NB4 (cell line): ENCODE data around the gene ITGA8.

Experiments
- DNase-seq: peaks from one replicate; pipeline ENCODE4 v3.0.0; 2010; ENCODE audit warnings: low read depth
- H3K4me3 ChIP-seq: one replicate; pipeline ENCODE4 v1.5.1; 2011; ENCODE audit warnings: mild to moderate bottlenecking, low read depth, low read length, moderate library complexity
- CTCF ChIP-seq: IDR thresholded peaks from one replicate; pipeline ENCODE4 v1.5.1; 2012; ENCODE audit warnings: low read depth, low read length
- MYC ChIP-seq: IDR thresholded peaks from 2 replicates; pipeline ENCODE4 v1.6.1; 2011; ENCODE audit warnings: low read depth, low read length
- POLR2A ChIP-seq: IDR thresholded peaks from 2 replicates; pipeline ENCODE4 v1.6.1; 2011; ENCODE audit warnings: mild to moderate bottlenecking; ENCODE audit not compliant: insufficient read length; ENCODE audit errors: extremely low read depth
- TF ChIP-seq, protein P1 (sequence below): IDR thresholded peaks from 2 replicates; pipeline ENCODE4 v1.6.1; 2011; ENCODE audit warnings: low read depth, low read length

ITGA8 gene

GRCh38 chr10:15603446-15604011, 116.2 kb downstream of the ITGA8 start:
- no peak for DNase-seq
- no peak overlapping the region for H3K4me3 ChIP-seq
- TF ChIP-seq, protein P1, sequence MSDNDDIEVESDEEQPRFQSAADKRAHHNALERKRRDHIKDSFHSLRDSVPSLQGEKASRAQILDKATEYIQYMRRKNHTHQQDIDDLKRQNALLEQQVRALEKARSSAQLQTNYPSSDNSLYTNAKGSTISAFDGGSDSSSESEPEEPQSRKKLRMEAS, result no peak
- no peak for TF ChIP-seq CTCF
- no peak for TF ChIP-seq POLR2A
- TF ChIP-seq MYC, result no peak

- DNase-seq, result no peak
- TF ChIP-seq, protein P1, result no peak
- TF ChIP-seq POLR2A (no peak), MYC (no peak), CTCF (no peak)
Observed at GRCh38 chr10:15601819-15602218, 117.9 kb downstream of the ITGA8 start.

GRCh38 chr10:15595260-15595659, 124.5 kb downstream of the ITGA8 start:
- no peak for DNase-seq
- no peak overlapping the region for H3K4me3 ChIP-seq
- TF ChIP-seq MYC (no peak), CTCF (no peak), POLR2A (no peak)
- TF ChIP-seq, protein P1, result no peak

More at GRCh38 chr10:15601819-15602218, 117.9 kb downstream of the ITGA8 start:
- H3K4me3 ChIP-seq, result no peak overlapping the region

DNA sequence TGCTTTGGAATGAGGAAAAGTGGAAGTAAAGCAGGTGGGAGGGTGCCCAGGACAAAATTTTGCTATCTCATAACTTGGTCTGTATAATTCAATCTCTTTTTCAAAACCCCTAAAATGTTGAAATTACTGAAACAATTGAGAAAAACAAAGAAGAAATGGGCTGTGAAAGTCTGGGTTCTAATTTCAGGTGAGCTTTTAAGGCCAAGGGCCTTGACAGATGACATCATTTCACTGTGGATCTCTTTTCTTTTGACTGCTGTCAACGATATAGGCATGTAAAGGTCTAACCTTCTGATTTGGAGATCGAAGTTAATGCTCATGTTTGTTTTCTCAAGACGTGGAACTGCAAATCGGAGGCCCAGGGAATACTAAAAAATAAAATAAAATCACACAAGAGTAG, 127.8 kb downstream of the ITGA8 start:
- no peak for DNase-seq
- TF ChIP-seq, protein P1, result no peak
- TF ChIP-seq CTCF (no peak), MYC (no peak), POLR2A (no peak)

GRCh38 chr10:15591431-15591830, 128.3 kb downstream of the ITGA8 start:
- no peak for DNase-seq
- TF ChIP-seq POLR2A, result no peak
- TF ChIP-seq MYC, result no peak
- TF ChIP-seq, protein P1, result no peak
- no peak for TF ChIP-seq CTCF

More for the DNA sequence above, 127.8 kb downstream of the ITGA8 start:
- no peak overlapping the region for H3K4me3 ChIP-seq

More at GRCh38 chr10:15591431-15591830, 128.3 kb downstream of the ITGA8 start:
- H3K4me3 ChIP-seq, result no peak overlapping the region
